PC-3 (cell line): ENCODE results near the gene DCLK1. TPM values are rescaled to one million over a fixed set of nuclear protein-coding genes. Genes with fewer than 3 reads are reported as not detected.

Experiments
- ATAC-seq: fragments of 200-7000 bp; cut with Tn5 transposase; 2 replicates; pipeline ENCODE4 v1.9.1; 2020; ENCODE audit warnings: mild to moderate bottlenecking, moderate library complexity
- BruUV-seq: library from RNA; stranded (reverse); fragments of 400-500 nt; replicated peaks from 2 replicates; lab custom pipeline; 2021; lab: Mats Ljungman, UMichigan
- CTCF ChIA-PET: fragments of 300-600 bp; sonication (Branson Sonifier 250); formaldehyde crosslinking; loops from one replicate; lab custom pipeline; 2022; ENCODE audit warnings: antibody characterized with exemption; lab: Charles Lee
- POLR2A ChIA-PET: fragments of 300-600 bp; sonication (Branson Sonifier 250); formaldehyde crosslinking; loops from one replicate; lab custom pipeline; 2022; ENCODE audit warnings: antibody characterized with exemption; ENCODE audit not compliant: unreplicated experiment; lab: Charles Lee
- DNase-seq: peaks from one replicate; pipeline ENCODE4 v3.0.0-alpha.2; 2015
- H2AFZ ChIP-seq: fragments of 300-600 bp; sonication (generic); 2 replicates; pipeline ENCODE4 v1.6.0; 2016; ENCODE audit warnings: antibody characterized with exemption, low read length
- H3F3A ChIP-seq: fragments of 300-600 bp; sonication (generic); one replicate; pipeline ENCODE4 v1.6.0; 2017; ENCODE audit warnings: antibody characterized with exemption, low read length, control low read depth, mild to moderate bottlenecking; ENCODE audit not compliant: unreplicated experiment
- H3K27ac ChIP-seq: fragments of 300-600 bp; sonication (generic); 2 replicates; pipeline ENCODE4 v1.5.1; 2016; ENCODE audit warnings: mild to moderate bottlenecking, low read length
- H3K27me3 ChIP-seq: fragments of 300-600 bp; sonication (generic); 2 replicates; pipeline ENCODE4 v1.6.1; 2016; ENCODE audit warnings: low read length, mixed read lengths
- H3K36me3 ChIP-seq: fragments of 300-600 bp; sonication (generic); 2 replicates; pipeline ENCODE4 v1.6.1; 2016; ENCODE audit warnings: low read depth, mixed run types, low read length, mixed read lengths
- H3K4me1 ChIP-seq: fragments of 300-600 bp; sonication (generic); 2 replicates; pipeline ENCODE4 v1.5.1; 2016; ENCODE audit warnings: low read length; ENCODE audit not compliant: insufficient read depth
- H3K4me2 ChIP-seq: fragments of 300-600 bp; sonication (generic); 2 replicates; pipeline ENCODE4 v1.6.0; 2016; ENCODE audit warnings: low read length
- H3K4me3 ChIP-seq: fragments of 300-600 bp; sonication (generic); 2 replicates; pipeline ENCODE4 v1.5.1; 2016; ENCODE audit warnings: mild to moderate bottlenecking, low read length, mixed read lengths
- H3K79me2 ChIP-seq: fragments of 300-600 bp; sonication (generic); 2 replicates; pipeline ENCODE4 v1.6.1; 2017; ENCODE audit warnings: low read length, mixed read lengths
- H3K9ac ChIP-seq: fragments of 300-600 bp; sonication (generic); 2 replicates; pipeline ENCODE4 v1.6.0; 2016; ENCODE audit warnings: mild to moderate bottlenecking, low read length
- H3K9me2 ChIP-seq: fragments of 300-600 bp; sonication (generic); replicated peaks from 2 replicates; pipeline ENCODE4 v1.6.1; 2016; ENCODE audit warnings: mixed run types, low read length, mixed read lengths
- H3K9me3 ChIP-seq: fragments of 300-600 bp; sonication (generic); 2 replicates; pipeline ENCODE4 v1.6.1; 2016; ENCODE audit warnings: low read length, mixed read lengths
- H4K20me1 ChIP-seq: fragments of 300-600 bp; sonication (generic); 2 replicates; pipeline ENCODE4 v1.6.1; 2016; ENCODE audit warnings: low read length, mixed read lengths
- CTCF ChIP-seq: fragments of 300-600 bp; sonication (generic); conservative IDR thresholded peaks from 2 replicates; pipeline ENCODE4 v1.5.1; 2017; ENCODE audit warnings: antibody characterized with exemption, low read depth, mild to moderate bottlenecking, low read length
- EZH2 ChIP-seq: fragments of 300-600 bp; sonication (generic); IDR thresholded peaks from one replicate; pipeline ENCODE4 v1.6.1; 2017; ENCODE audit warnings: antibody characterized with exemption, mild to moderate bottlenecking, low read length; ENCODE audit not compliant: unreplicated experiment
- EZH2phosphoT487 ChIP-seq: fragments of 300-600 bp; sonication (generic); IDR thresholded peaks from 2 replicates; pipeline ENCODE4 v1.6.1; 2018; ENCODE audit warnings: mild to moderate bottlenecking, antibody characterized with exemption, low read length, borderline replicate concordance
- intact Hi-C: fragments of 100-400 bp; cut with micrococcal nuclease; formaldehyde crosslinking; loops from 2 replicates; pipeline ENCODE4 v1.9.0; 2023
- total RNA-seq: library from RNA; depleted of rRNA; stranded (reverse); fragments of >200 nt; gene quantifications from 2 replicates; pipeline ENCODE4 v1.2.3, GENCODE V29; 2014

DCLK1 gene
- total RNA-seq, 1 experiment from 2014 or later = not detected

GRCh38 chr13:36143738-36144137 lies 12.6 kb upstream of the DCLK1 start:
- BruUV-seq = no TSS peak
- TF ChIP-seq CTCF = no peak
- no peak for TF ChIP-seq EZH2phosphoT487
- no peak for TF ChIP-seq EZH2
- H3K4me2 ChIP-seq = no peak overlapping the region
- no peaks in the 10 kb centered on the region for H3K79me2 ChIP-seq
- no peak overlapping the region for H3K27ac ChIP-seq
- H3K36me3 ChIP-seq = no peaks in the 10 kb centered on the region
- POLR2A ChIA-PET = no interaction called here
- DNase-seq (no peak), ATAC-seq (no peak)
- no peaks in the 10 kb centered on the region for H3F3A ChIP-seq
- H3K9me2 ChIP-seq = no peaks in the 10 kb centered on the region
- H3K9ac ChIP-seq = no peak overlapping the region
- H3K27me3 ChIP-seq = no peaks in the 10 kb centered on the region
- peaks cover 4% of the 10 kb centered on the region for H3K4me1 ChIP-seq
- no peak overlapping the region for H2AFZ ChIP-seq
- intact Hi-C loops = no loop called here
- CTCF ChIA-PET = no interaction called here
- no peaks in the 10 kb centered on the region for H3K9me3 ChIP-seq
- no peak overlapping the region for H3K4me3 ChIP-seq
- H4K20me1 ChIP-seq = no peaks in the 10 kb centered on the region

DNA sequence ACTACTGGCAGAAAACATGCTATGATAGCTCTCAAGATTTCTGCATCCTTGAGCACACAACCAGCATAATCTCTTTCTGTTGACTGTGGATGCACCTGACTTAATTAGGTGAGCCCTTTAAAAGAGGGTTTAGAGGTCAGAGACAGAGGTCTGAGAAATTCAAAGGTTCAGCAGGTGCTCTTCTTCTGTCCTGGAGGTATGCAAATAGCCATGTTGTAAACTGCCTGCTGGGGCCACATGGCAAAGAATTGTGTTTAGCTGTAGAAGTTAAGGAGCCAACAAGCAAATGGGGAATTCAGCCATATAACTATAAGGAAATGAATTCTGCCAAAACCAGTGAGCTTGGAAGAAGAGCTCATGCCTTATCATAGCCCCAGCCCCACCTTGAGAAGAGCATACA lies 11.6 kb upstream of the DCLK1 start:
- no peaks in the 10 kb centered on the region for H3K27me3 ChIP-seq
- H3K9me2 ChIP-seq = no peaks in the 10 kb centered on the region
- DNase-seq = no peak
- no peaks in the 10 kb centered on the region for H3K9me3 ChIP-seq
- ChIA-PET POLR2A (interaction anchor here (0.5 kb wide), 1 partner anchor 40 kb away, joined by 3 read pairs; no protein-coding TSS in a partner anchor), CTCF (no interaction called here)
- H3K4me2 ChIP-seq = no peak overlapping the region
- H4K20me1 ChIP-seq = no peaks in the 10 kb centered on the region
- H2AFZ ChIP-seq = no peak overlapping the region
- no peaks in the 10 kb centered on the region for H3K79me2 ChIP-seq
- H3K9ac ChIP-seq = no peak overlapping the region
- intact Hi-C loops = no loop called here
- no peaks in the 10 kb centered on the region for H3K36me3 ChIP-seq
- no peaks in the 10 kb centered on the region for H3F3A ChIP-seq
- no peak overlapping the region for H3K27ac ChIP-seq
- BruUV-seq = no TSS peak
- no peak overlapping the region for H3K4me3 ChIP-seq
- ATAC-seq = no peak
- no peaks in the 10 kb centered on the region for H3K4me1 ChIP-seq
- TF ChIP-seq EZH2 (no peak), EZH2phosphoT487 (no peak), CTCF (no peak)

GRCh38 chr13:36135876-36136275 lies 4.7 kb upstream of the DCLK1 start:
- Histone ChIP-seq H2AFZ (no peak overlapping the region), H3K27me3 (peaks cover 12% of the 10 kb centered on the region), H3K4me3 (no peak overlapping the region), H3F3A (no peaks in the 10 kb centered on the region), H3K79me2 (no peaks in the 10 kb centered on the region), H3K9me2 (no peaks in the 10 kb centered on the region), H3K27ac (no peak overlapping the region), H3K9me3 (no peaks in the 10 kb centered on the region), H3K36me3 (no peaks in the 10 kb centered on the region), H3K9ac (no peak overlapping the region), H4K20me1 (no peaks in the 10 kb centered on the region), H3K4me2 (no peak overlapping the region), H3K4me1 (no peaks in the 10 kb centered on the region)
- DNase-seq (no peak), ATAC-seq (no peak)
- TF ChIP-seq EZH2 (no peak), CTCF (no peak), EZH2phosphoT487 (no peak)
- CTCF ChIA-PET = no interaction called here
- intact Hi-C loops = no loop called here
- POLR2A ChIA-PET = no interaction called here
- BruUV-seq = no TSS peak
